HG02852 (cell line): ENCODE results near the gene RNF166.

Experiments
- ATAC-seq: cut with Tn5 transposase; IDR thresholded peaks from one replicate; pipeline ENCODE4 v1.9.1; 2021; ENCODE audit warnings: mild to moderate bottlenecking, moderate library complexity; ENCODE audit not compliant: unreplicated experiment

Gene RNF166

DNA sequence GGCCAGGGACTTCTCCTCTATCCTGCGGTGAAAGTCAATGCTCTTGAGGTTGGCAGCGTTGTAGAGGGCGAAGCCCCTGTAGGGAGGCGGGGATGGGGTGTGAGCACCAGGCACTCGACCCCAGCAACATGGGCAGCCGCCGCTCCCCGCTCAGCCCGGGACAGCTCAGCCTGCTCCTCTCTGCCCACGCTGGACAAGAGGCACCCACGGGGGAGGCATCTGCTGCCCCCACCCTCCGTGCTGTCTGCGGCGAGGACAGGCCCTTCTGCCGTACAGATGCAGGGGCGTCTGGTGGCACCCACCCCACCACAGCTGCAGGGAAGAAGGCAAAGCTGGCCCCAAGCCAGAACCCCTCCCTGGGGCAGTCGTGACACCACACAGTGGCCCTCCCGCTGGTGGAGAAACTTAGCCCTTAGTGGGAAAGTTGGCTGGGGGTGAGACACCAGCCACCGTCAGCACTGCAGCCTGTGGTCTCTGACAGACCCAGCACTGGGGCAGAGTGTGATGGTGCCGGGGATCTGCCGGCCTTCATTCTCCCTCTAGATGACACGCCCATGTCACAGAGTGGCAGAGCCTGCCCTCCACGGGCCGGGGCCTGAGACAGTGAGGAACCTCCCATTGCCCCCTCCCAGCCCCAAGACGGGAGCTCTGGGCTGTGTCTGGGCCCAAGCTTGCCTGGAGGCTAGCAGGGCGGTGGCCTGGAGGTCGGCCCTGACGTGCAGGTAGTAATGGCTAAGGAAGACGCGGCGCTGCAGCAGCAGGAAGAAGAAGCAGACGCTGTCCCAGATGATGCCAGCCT, 19.6 kb upstream of the RNF166 start:
- ATAC-seq: no peak

DNA sequence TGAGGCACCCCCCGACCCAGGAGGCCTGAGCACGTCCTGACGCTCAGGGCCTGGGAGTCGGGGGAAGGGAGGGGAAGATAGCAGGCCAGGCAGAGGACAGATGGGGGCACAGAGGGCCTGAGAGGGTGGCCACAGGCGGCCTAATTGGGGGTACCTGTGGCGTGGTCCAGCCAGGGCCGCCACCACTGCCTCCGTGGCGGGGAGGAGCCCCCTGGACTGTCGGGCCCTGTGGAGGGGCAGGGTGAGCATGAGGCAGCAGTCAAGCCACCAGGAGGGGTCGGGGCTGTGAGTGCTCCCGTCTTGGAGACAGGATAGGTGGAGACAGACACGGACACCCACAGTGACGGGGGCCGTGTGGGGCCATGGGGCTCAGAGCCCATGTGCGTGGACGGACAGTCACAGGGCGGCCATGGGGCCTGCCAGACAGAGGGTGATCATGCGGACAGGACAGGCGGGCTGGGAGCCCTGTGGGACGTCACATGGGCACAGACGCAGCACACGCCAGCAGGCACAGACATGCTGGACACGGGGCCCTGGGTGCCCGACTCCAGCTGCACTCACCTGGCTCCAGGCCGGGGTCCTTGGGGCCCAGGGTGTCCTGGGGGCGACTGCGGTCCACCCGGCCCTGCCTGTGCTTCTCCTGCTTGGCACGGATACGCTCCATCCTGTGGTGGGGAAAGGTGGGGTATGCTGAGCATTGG, 18.8 kb upstream of the RNF166 start:
- no peak for ATAC-seq

DNA sequence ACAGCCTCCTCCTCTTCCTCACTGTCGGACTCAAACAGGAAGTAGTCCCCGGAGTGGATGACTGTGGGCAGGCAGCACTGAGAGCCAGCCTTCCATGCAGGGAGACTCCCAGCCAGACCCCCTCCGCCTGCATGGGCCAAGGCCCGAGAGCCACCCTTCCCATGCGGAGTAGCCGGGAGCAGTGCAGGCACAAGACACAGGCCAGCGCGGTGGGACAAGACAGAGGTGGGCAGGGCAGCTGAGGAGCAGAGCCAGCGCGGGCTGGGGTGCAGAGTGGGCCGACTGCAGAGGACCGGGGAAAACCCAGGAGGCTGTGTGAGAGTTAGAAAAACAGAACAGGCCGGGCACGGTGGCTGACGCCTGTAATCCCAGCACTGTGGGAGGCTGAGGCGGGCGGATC, 17.7 kb upstream of the RNF166 start:
- no peak for ATAC-seq

DNA sequence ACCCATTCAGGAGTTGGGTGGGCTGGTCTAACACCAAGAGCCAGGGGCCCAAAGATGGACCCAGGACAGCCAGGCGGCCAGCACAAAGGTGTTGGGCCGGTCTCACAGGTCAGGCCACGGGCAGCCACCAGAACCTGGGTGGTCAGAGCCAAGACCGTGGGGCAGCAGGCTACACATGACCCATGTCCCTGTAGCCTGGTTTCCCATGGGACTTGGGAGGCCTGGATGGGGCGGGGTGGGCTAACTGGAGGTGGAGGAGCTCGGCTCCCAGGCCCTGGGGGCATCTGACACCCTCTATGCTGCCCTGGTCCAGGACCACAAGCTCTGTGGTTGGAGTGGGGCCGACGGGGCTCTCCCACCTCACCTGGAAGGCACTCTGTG, 17.3 kb upstream of the RNF166 start:
- ATAC-seq: no peak

DNA sequence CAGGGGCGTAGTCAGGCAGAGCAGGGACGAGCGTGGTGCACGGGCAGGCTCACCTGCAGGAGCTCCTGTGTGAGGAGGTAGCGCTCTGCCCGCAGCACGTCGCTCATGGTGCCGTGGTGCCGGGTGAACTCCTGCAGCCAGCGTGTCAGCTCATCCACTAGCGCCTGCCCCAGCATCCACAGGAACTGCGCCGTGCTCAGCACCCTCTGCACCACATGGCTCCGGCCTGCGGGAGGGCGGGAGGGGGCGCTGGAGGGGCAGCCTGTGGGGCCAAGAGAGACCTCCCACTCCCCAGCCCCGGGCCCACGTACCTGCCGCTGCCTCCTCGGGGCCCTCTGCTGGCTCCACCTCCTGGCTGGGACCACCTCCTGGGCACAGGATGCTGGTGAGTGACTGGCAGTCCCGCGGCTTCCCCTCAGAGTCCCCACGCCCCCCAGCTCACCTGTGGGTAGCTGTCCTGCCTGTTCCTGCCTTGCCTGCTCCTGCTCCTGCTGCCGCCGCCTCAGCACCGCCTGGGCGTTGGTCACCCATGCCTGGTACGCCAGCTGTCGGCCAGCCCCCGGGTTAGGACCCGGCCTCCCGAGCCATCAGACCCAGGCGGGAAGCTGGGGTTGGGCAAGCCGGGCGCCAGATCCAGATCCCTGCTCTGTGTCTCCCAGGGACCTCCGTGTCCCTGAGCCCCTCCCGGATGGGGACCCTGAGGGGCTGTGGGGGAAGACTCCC, 16.7 kb upstream of the RNF166 start:
- ATAC-seq: no peak

DNA sequence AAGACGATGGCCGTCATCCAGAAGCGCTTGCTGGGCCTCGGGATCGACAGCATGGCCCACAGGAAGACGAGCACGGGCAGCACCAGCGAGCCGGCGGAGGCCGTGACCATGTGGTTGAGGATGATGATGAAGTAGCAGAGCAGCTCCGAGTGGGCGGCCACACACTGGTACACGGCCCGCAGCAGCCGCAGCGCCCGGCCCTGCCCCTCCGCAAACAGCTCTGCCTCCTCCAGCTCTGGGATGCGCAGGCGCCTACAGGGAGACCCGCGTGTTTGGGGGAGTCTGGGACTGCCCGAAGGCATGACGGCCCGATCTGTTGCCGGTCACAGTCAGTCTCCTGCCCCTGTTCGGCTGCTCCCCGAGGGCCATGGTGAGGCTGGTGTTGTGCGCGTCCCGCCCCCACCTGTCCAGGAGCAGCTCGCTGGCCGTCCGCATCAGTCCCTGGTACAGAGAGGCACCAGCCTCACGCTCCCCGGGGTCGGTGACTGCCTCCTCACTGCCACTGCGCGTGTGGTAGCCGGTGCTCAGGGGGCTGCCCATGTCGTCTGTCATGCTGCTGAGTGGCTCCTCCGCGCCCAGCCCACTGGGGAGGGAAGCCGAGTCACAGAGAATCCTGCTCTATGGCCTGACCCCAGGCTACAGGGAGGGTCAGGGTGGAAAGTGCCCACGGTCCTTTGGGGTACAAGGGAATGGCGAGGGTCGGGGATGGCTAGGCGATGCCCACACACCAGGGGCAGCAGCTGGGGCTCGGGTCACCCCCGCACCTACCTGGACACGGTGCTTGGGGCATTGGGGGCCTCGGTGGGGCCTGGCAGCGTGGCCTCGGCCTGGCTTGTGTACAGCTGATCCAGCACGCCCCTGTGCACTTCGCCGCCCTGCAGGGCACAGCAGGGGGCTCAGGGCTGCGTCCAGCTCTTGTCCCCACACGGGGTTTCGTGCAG, 15.9 kb upstream of the RNF166 start:
- ATAC-seq: no peak

DNA sequence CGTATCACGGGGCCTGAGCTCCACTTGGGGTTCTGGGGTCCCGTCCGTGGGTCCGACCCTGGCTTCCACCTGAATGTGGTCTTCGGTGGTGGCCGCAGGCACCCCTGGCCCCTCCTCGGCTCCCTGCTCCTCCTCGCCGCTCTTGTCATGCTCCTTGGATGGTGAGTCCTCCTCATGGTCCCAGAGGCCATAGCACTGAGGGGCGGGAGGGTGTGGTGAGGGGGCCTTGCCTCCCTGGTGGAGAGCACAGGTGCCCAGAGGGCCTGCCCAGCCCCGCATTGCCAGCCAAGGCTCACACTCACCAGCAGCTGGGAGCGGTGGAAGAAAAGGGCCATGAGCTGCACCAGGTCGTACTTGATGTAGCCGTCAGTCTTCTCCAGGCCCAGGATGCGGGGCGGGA, 15.0 kb upstream of the RNF166 start:
- ATAC-seq: no peak

DNA sequence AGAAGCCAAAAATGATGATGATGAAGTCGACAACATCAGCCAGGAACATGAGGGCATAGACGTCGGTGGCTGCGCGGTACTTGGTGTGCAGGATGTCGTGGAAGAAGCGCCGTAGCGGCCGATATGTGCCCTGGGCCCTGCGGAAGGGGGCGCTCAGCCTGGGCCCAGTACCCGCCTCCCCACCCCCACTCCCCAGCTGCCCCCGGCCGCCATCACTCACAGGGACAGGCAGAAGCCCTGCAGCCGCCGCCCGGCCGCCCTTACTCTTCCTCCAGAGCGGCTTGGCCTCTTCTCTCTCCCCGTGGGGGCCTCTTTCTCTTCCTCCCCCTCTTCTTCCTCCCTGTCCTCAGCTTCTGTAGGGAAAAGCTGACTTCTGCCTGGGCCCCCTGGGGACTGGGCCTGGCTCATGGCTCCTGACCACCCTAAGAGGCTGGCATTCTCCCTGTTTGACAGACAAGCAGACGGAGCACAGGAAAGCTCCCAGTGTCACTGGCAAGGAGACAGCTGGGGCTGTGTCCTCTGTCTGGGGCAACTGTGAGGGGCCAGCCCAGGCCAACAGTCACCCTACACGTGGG, 14.3 kb upstream of the RNF166 start:
- ATAC-seq: no peak

DNA sequence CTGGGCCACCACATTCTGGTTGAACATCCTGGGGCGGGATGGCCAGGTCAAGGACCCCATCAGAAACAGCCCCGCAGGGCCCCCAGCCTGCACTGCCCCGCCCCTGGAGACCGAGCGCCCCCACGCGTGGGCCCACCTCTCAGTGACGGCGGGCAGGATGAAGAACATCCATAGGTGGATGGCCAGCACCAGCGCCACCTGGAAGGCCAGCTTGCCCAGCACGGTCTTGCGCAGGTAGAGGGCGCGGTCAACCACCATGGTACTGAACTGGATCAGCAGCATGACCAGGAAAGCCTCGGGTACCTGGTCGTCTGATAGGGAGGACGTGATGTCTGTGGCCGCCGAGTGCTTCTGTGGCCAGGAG, 13.7 kb upstream of the RNF166 start:
- no peak for ATAC-seq

DNA sequence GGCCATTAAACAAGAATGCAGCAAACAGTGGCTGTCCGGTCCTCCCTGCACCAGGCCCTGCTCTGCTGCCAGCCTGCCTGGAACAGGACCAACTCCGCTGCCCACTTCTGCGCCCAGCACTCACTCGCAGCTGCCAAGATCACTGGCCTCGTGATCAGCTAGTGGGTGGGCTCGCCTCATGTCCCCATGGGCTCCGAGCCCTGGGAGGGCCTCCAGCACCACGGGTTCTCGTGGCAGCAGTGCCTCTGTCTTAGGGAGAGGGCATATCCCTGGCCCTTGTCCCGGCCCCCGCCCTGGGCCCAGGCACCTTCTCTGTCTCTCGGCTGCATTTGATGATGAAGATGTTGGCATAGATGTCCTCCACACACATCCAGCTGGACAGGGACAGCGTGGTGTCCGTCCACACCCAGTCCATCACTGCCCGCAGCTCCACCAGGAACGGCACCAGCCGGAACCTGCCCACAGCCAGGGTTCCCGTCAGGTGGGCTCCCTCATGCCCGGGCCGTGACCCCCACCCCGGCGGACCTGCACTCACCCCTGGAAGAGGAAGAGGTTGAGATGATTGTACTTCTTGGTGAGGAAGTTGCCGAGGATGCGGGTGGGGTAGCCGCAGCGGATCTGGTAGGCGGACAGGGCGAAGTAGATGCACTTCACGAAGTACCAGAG, 13.2 kb upstream of the RNF166 start:
- ATAC-seq: no peak

DNA sequence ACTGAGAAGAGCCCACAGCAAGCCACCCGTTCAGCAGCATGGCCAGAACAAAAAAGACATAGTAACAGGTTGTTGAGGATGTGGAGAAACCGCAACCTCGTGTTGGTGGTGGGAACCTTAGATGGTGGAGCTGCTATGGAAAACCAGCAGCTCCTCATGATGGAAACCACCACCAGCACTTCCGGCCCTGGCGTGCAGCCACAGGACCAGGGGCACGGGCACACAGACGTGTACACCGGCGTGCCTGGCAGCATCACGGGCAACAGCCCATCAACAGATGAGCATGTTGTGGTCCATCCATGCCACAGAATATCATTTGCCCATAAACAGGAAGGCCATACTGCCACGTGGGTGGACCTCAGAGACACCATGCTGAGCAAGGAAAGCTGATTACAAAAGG, 12.0 kb upstream of the RNF166 start:
- no peak for ATAC-seq

DNA sequence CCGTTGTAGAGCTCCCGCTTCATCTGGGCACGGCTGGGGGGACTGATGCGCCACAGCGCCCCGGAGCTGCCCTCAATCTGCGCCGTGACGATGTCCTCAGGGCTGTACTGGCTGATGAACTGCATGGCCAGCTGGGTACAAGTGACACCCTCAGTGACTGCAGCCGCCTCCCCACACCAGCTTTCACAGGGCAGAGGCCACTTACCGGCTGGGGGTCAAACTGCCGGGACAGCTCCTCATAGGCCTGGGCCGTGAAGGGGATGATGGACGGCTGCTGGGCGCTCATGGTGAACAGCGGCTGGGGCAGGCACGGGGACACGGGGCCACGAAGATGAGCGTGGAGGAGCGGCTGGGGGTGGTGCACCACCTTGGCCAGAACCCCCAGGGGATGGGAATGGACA, 10.4 kb upstream of the RNF166 start:
- no peak for ATAC-seq

DNA sequence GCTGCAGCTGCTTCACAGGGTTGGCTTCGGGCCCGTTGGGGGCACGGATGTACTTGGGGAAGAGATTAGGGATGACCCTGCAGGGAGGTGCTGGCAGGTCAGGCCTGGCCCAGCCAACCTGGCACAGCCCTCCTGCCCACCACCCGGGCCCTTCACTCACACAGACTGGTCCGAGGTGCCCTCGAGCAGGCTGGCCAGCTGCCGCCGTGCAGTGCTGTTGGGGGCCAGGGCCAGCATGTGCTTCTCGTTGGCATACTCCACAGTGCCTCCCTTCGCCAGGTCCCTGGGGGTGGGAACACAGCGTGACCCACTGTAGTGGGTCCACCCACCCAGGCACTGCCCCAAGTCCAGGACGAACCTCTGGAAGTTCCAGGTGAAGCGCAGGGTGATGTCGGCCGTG, 10.0 kb upstream of the RNF166 start:
- ATAC-seq: no peak

DNA sequence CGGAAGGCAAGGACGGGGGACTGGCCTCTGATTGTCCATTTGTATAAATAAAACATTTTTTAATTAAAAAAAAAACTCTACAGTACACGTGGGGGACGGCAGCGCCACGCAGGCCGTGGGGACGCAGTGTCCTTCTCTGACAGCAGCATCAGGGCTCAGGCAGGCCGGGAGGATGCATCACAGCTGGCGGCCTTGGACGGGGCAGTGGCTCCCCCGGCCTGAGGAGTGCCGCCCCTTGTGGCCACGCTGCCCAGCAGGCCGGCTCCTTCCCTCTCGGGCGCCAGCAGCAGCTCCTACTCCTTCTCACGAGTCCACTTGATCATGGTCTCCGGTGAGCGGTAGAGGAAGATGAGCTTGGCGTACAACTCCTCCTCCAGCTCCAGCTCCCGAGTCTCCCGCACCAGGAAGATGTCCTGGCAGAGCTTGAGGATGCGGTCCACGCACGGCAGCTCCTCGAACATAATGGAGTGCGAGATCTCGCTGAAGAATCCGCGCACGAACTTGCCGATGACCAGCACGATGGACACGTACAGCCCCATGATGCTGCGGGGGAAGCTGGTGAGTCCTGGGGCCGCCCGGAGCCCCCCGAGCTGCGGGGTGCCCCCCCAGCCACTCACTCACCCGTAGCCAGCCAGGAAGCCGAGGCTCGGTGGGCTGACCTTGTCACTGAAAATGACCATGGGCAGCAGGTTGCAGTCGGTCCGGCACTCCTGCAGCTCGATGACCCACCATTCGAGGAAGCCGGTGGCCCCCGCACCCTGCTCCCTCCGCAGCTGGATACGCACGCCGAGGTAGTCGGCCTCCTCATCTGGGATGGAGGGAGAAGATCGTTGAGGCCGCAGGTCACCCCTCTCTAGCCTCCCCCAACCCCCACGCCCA, 9.3 kb upstream of the RNF166 start:
- ATAC-seq: no peak

DNA sequence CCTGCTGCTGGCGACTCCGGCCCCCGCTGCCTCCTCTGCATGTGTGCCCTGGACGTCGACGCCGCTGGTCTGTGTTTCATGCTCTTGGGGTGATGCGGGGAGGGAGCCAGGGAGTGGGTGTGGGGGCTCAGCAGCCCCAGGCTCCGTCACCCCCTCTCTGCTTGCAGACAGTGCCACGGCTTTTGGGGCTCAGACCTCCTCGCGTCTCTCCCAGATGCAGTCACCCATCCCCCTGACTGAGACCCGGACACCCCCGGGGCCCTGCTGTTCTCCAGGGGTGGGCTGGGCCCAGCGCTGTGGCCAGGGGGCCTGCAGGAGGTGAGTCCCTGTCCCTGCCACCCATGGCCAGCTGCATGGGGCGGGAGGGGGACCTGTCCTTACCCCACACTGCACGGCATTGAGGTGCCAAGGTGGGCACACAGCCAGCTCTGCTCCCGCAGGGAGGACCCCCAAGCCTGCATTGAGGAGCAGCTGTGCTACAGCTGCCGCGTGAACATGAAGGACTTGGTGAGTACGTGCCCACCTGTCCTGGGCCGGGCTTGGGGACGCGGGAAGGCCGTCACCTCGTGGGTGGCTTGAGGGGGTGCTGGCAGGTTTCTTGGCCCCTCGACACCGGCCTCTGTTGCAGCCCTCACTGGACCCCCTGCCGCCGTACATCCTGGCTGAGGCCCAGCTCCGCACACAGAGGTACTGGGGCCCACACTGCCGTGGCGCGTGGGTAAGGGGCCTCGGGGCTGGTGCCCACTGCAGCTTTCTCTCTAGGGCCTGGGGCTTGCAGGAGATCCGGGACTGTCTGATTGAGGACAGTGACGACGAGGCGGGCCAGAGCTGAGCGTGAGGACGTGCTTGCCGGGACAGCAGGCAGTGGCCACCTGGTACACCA, 8.5 kb upstream of the RNF166 start:
- no peak for ATAC-seq

DNA sequence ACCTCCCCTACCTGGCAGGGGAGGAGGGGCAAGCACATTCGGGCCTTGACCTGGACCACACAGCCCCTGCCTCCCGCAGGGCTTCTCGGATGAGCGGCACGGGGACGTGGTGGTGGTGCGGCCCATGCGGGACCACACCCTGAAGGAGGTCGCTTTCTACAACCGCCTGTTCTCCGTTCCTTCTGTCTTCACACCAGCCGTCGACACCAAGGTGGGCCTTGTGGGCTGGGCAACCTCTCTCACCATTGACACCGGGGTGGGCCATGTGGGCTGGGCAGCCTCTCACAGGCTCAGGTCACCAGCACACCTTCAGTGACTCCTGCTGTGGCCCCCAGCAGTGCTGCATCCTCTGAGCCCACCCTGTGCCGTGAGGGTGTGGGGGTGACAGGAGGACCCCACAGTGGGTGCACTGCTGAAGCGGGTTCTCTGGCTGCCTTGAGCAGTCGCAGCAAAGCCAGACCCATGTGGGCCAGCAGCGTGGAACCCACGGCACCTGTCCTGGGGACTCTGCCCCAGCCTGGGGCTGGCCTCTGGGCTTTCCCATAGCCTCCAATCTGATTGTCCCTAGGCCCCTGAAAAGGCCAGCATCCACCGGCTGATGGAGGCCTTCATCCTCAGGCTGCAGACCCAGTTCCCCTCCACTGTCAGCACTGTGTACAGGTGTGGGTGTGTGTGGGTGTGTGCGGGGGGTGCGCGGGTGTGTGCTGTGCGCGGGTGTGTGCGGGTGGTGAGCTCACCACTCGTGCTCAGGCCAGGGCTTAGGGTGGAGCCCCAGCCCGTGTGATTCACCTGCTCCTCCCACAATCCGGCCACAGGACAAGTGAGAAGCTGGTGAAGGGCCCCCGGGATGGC, 7.6 kb upstream of the RNF166 start:
- ATAC-seq: no peak

DNA sequence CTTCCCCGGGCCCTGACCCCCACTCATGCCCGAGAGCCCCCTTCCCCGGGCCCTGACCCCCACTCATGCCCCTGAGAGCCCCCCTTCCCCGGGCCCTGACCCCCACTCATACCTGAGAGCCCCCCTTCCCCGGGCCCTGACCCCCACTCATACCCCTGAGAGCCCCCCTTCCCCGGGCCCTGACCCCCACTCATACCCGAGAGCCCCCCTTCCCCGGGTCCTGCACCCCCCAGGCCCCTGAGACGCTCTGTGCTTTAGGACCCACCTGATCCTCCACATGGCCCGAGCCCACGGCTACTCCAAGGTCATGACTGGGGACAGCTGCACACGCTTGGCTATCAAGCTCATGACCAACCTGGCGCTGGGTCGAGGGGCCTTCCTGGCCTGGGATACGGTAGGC, 6.8 kb upstream of the RNF166 start:
- ATAC-seq: no peak
